GM10266 (cell line): ENCODE measurements around the gene BSDC1.
A peak's percentile ranks its signal among the peaks of the same experiment; 100 is the strongest.
"Not testable (repeated sequence)": the region's sequence is repeated elsewhere in the genome, so short reads cannot be mapped to it uniquely, and the experiment has no call there.

Source experiments
- DNase-seq: peaks from one replicate; pipeline ENCODE4 v3.0.0; 2012; ENCODE audit errors: extremely low spot score
- CTCF ChIP-seq: IDR thresholded peaks from 2 replicates; pipeline ENCODE4 v1.5.1; 2012; ENCODE audit warnings: mild to moderate bottlenecking, low read depth; ENCODE audit not compliant: control insufficient read depth, insufficient read depth; ENCODE audit errors: missing control alignments

Gene BSDC1

GRCh38 chr1:32400876-32401631, 6.8 kb upstream of the BSDC1 start:
- peak; percentile 90 for TF ChIP-seq CTCF
- peak; percentile 69 for DNase-seq

GRCh38 chr1:32399843-32400242, 5.6 kb upstream of the BSDC1 start:
- no peak for DNase-seq
- no peak for TF ChIP-seq CTCF

- TF ChIP-seq CTCF: no peak
- no peak for DNase-seq
Measured at GRCh38 chr1:32398401-32398800, 4.2 kb upstream of the BSDC1 start.

- not testable (repeated sequence) for DNase-seq
Measured at GRCh38 chr1:32396524-32396923, 2.3 kb upstream of the BSDC1 start.

GRCh38 chr1:32394890-32395432, 720 bp upstream of the BSDC1 start:
- no peak for DNase-seq
- no peak for TF ChIP-seq CTCF

- no peak for DNase-seq
- TF ChIP-seq CTCF: no peak
Measured at GRCh38 chr1:32393832-32394140, 455 bp downstream of the BSDC1 start.

GRCh38 chr1:32393136-32393535, 1.1 kb downstream of the BSDC1 start:
- DNase-seq: no peak
- TF ChIP-seq CTCF: no peak

- no peak for TF ChIP-seq CTCF
- no peak for DNase-seq
Measured at GRCh38 chr1:32392325-32392724, 1.9 kb downstream of the BSDC1 start.
